Measurements from ENCODE around the gene NEGR1.

DNA sequence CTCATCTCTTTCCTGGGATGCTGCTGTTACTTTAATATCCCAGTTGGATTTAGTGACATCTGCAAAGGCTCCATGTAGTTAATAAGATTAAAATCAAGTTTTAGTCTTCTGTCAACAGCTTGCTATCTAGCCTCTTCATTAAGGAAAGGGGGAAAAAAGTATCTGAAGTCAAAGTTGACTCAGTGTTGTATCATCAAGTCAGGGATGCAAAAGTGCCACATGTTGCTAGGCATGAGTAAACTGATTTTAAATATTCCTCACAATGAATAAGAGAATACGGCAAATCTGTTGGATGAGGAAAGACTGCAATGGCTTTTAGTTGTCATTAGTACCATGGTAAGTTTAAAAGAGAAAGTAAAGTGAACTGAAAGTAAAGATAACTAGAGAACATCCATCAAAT lies 818.3 kb downstream of the NEGR1 start:
- TF ChIP-seq, protein P1, sequence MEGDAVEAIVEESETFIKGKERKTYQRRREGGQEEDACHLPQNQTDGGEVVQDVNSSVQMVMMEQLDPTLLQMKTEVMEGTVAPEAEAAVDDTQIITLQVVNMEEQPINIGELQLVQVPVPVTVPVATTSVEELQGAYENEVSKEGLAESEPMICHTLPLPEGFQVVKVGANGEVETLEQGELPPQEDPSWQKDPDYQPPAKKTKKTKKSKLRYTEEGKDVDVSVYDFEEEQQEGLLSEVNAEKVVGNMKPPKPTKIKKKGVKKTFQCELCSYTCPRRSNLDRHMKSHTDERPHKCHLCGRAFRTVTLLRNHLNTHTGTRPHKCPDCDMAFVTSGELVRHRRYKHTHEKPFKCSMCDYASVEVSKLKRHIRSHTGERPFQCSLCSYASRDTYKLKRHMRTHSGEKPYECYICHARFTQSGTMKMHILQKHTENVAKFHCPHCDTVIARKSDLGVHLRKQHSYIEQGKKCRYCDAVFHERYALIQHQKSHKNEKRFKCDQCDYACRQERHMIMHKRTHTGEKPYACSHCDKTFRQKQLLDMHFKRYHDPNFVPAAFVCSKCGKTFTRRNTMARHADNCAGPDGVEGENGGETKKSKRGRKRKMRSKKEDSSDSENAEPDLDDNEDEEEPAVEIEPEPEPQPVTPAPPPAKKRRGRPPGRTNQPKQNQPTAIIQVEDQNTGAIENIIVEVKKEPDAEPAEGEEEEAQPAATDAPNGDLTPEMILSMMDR (conservative IDR thresholded peaks at IDR 0.05): no peak
- no peak for TF ChIP-seq EZH2 (IDR thresholded peaks at IDR 0.05; ENCODE audit: low read depth)

Data from PC-9 (cell line).